H7 (cell line): ENCODE data around the gene HMGXB4. TPM values are rescaled to one million over a fixed set of nuclear protein-coding genes. Genes with fewer than 3 reads are reported as not detected.

Experiments used
- DNase-seq: peaks from one replicate; pipeline ENCODE4 v3.0.0; 2012
- H3K27me3 ChIP-seq: 2 replicates; pipeline ENCODE4 v1.6.0; 2011; ENCODE audit warnings: mild to moderate bottlenecking, low read length; ENCODE audit not compliant: control insufficient read depth, insufficient read depth
- H3K36me3 ChIP-seq: replicated peaks from 2 replicates; pipeline ENCODE4 v1.5.1; 2011; ENCODE audit warnings: low read length; ENCODE audit not compliant: control insufficient read depth, insufficient read depth
- H3K4me3 ChIP-seq: 2 replicates; pipeline ENCODE4 v1.5.1; 2011; ENCODE audit warnings: low read depth, mild to moderate bottlenecking, control low read depth, low read length, moderate library complexity; ENCODE audit not compliant: insufficient read depth
- total RNA-seq: library from RNA; depleted of rRNA; stranded (reverse); fragments of >200 nt; shearing (Covaris generic); gene quantifications from 2 replicates; pipeline ENCODE4 v1.2.3, GENCODE V29; 2014

The HMGXB4 gene
- total RNA-seq, 1 experiment from 2014 or later: 17.1 TPM

GRCh38 chr22:35311551-35311999 lies 54.3 kb downstream of the HMGXB4 start:
- peak; percentile 60 for DNase-seq
- H3K4me3 ChIP-seq: no peak overlapping the region
- no peaks in the 10 kb centered on the region for H3K27me3 ChIP-seq
- H3K36me3 ChIP-seq: no peaks in the 10 kb centered on the region; the same call in 1 of the 2 replicates

- DNase-seq: no peak
- Histone ChIP-seq H3K36me3 (no peaks in the 10 kb centered on the region; the same call in 1 of the 2 replicates), H3K4me3 (no peak overlapping the region), H3K27me3 (no peaks in the 10 kb centered on the region)
Measured at GRCh38 chr22:35312198-35313059, 55.1 kb downstream of the HMGXB4 start.

GRCh38 chr22:35313311-35314121 lies 56.2 kb downstream of the HMGXB4 start:
- Histone ChIP-seq H3K4me3 (no peak overlapping the region), H3K36me3 (no peaks in the 10 kb centered on the region; the same call in 1 of the 2 replicates), H3K27me3 (no peaks in the 10 kb centered on the region)
- no peak for DNase-seq

- Histone ChIP-seq H3K36me3 (no peaks in the 10 kb centered on the region; the same call in 1 of the 2 replicates), H3K27me3 (no peaks in the 10 kb centered on the region), H3K4me3 (no peak overlapping the region)
- DNase-seq: peak; percentile 85
Measured at GRCh38 chr22:35314161-35314942, 57.1 kb downstream of the HMGXB4 start.

- H3K4me3 ChIP-seq: no peak overlapping the region
- no peaks in the 10 kb centered on the region; the same call in 1 of the 2 replicates for H3K36me3 ChIP-seq
- no peaks in the 10 kb centered on the region for H3K27me3 ChIP-seq
- DNase-seq: no peak
Measured at GRCh38 chr22:35315141-35315854, 58.0 kb downstream of the HMGXB4 start.

GRCh38 chr22:35315855-35316745 lies 58.8 kb downstream of the HMGXB4 start:
- DNase-seq: no peak
- Histone ChIP-seq H3K27me3 (no peaks in the 10 kb centered on the region), H3K4me3 (no peak overlapping the region), H3K36me3 (no peaks in the 10 kb centered on the region; the same call in 1 of the 2 replicates)

GRCh38 chr22:35316751-35317150 lies 59.5 kb downstream of the HMGXB4 start:
- H3K36me3 ChIP-seq: no peaks in the 10 kb centered on the region; the same call in 1 of the 2 replicates

GRCh38 chr22:35317680-35318290 lies 60.5 kb downstream of the HMGXB4 start:
- H3K4me3 ChIP-seq: no peak overlapping the region
- no peak for DNase-seq
- no peaks in the 10 kb centered on the region for H3K27me3 ChIP-seq
- no peaks in the 10 kb centered on the region; the same call in 1 of the 2 replicates for H3K36me3 ChIP-seq

More at GRCh38 chr22:35316751-35317150, 59.5 kb downstream of the HMGXB4 start:
- H3K27me3 ChIP-seq: no peaks in the 10 kb centered on the region
- no peak overlapping the region for H3K4me3 ChIP-seq
- DNase-seq: no peak

- Histone ChIP-seq H3K27me3 (no peaks in the 10 kb centered on the region), H3K36me3 (no peaks in the 10 kb centered on the region; the same call in 1 of the 2 replicates), H3K4me3 (no peak overlapping the region)
- no peak for DNase-seq
Measured at GRCh38 chr22:35318346-35319215, 61.3 kb downstream of the HMGXB4 start.

- Histone ChIP-seq H3K36me3 (peaks cover 3% of the 10 kb centered on the region), H3K4me3 (no peak overlapping the region), H3K27me3 (no peaks in the 10 kb centered on the region)
- peak; percentile 35 for DNase-seq
Measured at GRCh38 chr22:35319244-35319985, 62.1 kb downstream of the HMGXB4 start.

- H3K27me3 ChIP-seq: no peaks in the 10 kb centered on the region
- H3K4me3 ChIP-seq: no peak overlapping the region
- DNase-seq: no peak
Measured at GRCh38 chr22:35322126-35322525, 64.8 kb downstream of the HMGXB4 start.

More at GRCh38 chr22:35322126-35322525, 64.8 kb downstream of the HMGXB4 start:
- H3K36me3 ChIP-seq: peaks cover 5% of the 10 kb centered on the region
